HepG2 (cell line): ENCODE measurements around the gene TBC1D10B. TPM values are rescaled to one million over a fixed set of nuclear protein-coding genes. Genes with fewer than 3 reads are reported as not detected.
A peak's percentile ranks its signal among the peaks of the same experiment; 100 is the strongest.
"Not testable (repeated sequence)": the region's sequence is repeated elsewhere in the genome, so short reads cannot be mapped to it uniquely, and the experiment has no call there.

Experiments used
- ARNTL ChIP-seq: sonication (generic); formaldehyde crosslinking; IDR thresholded peaks from 2 replicates; pipeline ENCODE4 v1.4.0; 2020; ENCODE audit warnings: mild to moderate bottlenecking, missing genetic modification reagents
- CBFB ChIP-seq: sonication (generic); formaldehyde crosslinking; IDR thresholded peaks from 2 replicates; pipeline ENCODE4 v1.4.0; 2020; ENCODE audit warnings: missing genetic modification reagents
- DRAP1 ChIP-seq: IDR thresholded peaks from 2 replicates; pipeline ENCODE4 v1.6.1; 2016; ENCODE audit warnings: missing genetic modification reagents, missing compliant biosample characterization
- ELF1 ChIP-seq: sonication (generic); formaldehyde crosslinking; IDR thresholded peaks from 2 replicates; pipeline ENCODE4 v1.4.0; 2020; ENCODE audit warnings: missing genetic modification reagents
- ESRRA ChIP-seq: sonication (generic); formaldehyde crosslinking; IDR thresholded peaks from 2 replicates; pipeline ENCODE4 v1.5.1; 2020; ENCODE audit warnings: mild to moderate bottlenecking, low read depth, missing genetic modification reagents
- GABPB1 ChIP-seq: IDR thresholded peaks from 2 replicates; pipeline ENCODE4 v1.6.1; 2016; ENCODE audit warnings: mild to moderate bottlenecking, missing genetic modification reagents, moderate library complexity, missing compliant biosample characterization
- HMGXB4 ChIP-seq, 2 experiments: sonication (generic) in 1 of 2; formaldehyde crosslinking in 1 of 2; IDR thresholded peaks; 2 replicates each; pipeline versions ENCODE4 v1.4.0 to v1.6.1; 2018 to 2020; ENCODE audit warnings: missing genetic modification reagents in 2 of 2, borderline replicate concordance in 1 of 2, low read depth in 1 of 2, mild to moderate bottlenecking in 1 of 2, missing biosample characterization in 1 of 2
- HOXA3 ChIP-seq: sonication (generic); formaldehyde crosslinking; IDR thresholded peaks from 2 replicates; pipeline ENCODE4 v1.5.0; 2020; ENCODE audit warnings: missing genetic modification reagents
- IRF2 ChIP-seq: IDR thresholded peaks from 2 replicates; pipeline ENCODE4 v1.6.1; 2018; ENCODE audit warnings: missing genetic modification reagents, missing compliant biosample characterization
- KLF16 ChIP-seq, 2 experiments: sonication (generic) in 1 of 2; formaldehyde crosslinking in 1 of 2; IDR thresholded peaks; 2 replicates each; pipeline versions ENCODE4 v1.6.1 to v1.8.0; 2016 to 2023; ENCODE audit warnings: missing genetic modification reagents in 2 of 2, missing compliant biosample characterization in 1 of 2
- KMT2B ChIP-seq: IDR thresholded peaks from 2 replicates; pipeline ENCODE4 v1.6.1; 2016; ENCODE audit warnings: missing genetic modification reagents, missing compliant biosample characterization
- MED1 ChIP-seq: sonication (generic); formaldehyde crosslinking; IDR thresholded peaks from 2 replicates; pipeline ENCODE4 v1.4.0; 2020; ENCODE audit warnings: missing genetic modification reagents
- PATZ1 ChIP-seq: sonication (generic); formaldehyde crosslinking; IDR thresholded peaks from 2 replicates; pipeline ENCODE4 v1.4.0; 2020; ENCODE audit warnings: missing genetic modification reagents
- PRMT3 ChIP-seq: sonication (generic); formaldehyde crosslinking; IDR thresholded peaks from 2 replicates; pipeline ENCODE4 v1.8.1; 2022; ENCODE audit warnings: low read depth, mild to moderate bottlenecking, moderate library complexity, missing genetic modification reagents, borderline replicate concordance
- REL ChIP-seq: sonication (generic); formaldehyde crosslinking; conservative IDR thresholded peaks from 2 replicates; pipeline ENCODE4 v1.8.0; 2022; ENCODE audit warnings: mild to moderate bottlenecking, missing genetic modification reagents, moderate library complexity
- SMAD1 ChIP-seq: sonication (generic); formaldehyde crosslinking; IDR thresholded peaks from 2 replicates; pipeline ENCODE4 v1.4.0; 2020; ENCODE audit warnings: missing genetic modification reagents, low read depth, mild to moderate bottlenecking, borderline replicate concordance
- SP1 ChIP-seq, 2 experiments: fragments of 450-650 bp in 1 of 2; sonication (generic) in 1 of 2; formaldehyde crosslinking in 1 of 2; IDR thresholded peaks; 2 replicates each; pipeline versions ENCODE4 v1.4.0 to v1.6.1; 2016 to 2020; ENCODE audit warnings: missing genetic modification reagents in 1 of 2
- SP5 ChIP-seq: IDR thresholded peaks from 2 replicates; pipeline ENCODE4 v1.6.1; 2016; ENCODE audit warnings: low read depth, borderline replicate concordance
- TBP ChIP-seq: sonication (generic); formaldehyde crosslinking; IDR thresholded peaks from 2 replicates; pipeline ENCODE4 v1.5.0; 2020; ENCODE audit warnings: missing genetic modification reagents
- ZBTB33 ChIP-seq: sonication (generic); formaldehyde crosslinking; IDR thresholded peaks from 2 replicates; pipeline ENCODE4 v1.4.0; 2020; ENCODE audit warnings: missing genetic modification reagents
- ZNF225 ChIP-seq: sonication (generic); formaldehyde crosslinking; IDR thresholded peaks from 2 replicates; pipeline ENCODE4 v1.4.0; 2020; ENCODE audit warnings: mild to moderate bottlenecking, missing genetic modification reagents
- ZNF589 ChIP-seq: sonication (generic); formaldehyde crosslinking; conservative IDR thresholded peaks from 2 replicates; pipeline ENCODE4 v1.8.0; 2022; ENCODE audit warnings: mild to moderate bottlenecking, moderate library complexity, missing genetic modification reagents
- ZNF607 ChIP-seq: sonication (generic); formaldehyde crosslinking; IDR thresholded peaks from 2 replicates; pipeline ENCODE4 v1.5.1; 2020; ENCODE audit warnings: missing genetic modification reagents, mild to moderate bottlenecking, borderline replicate concordance
- polyA plus RNA-seq, 8 experiments: library from polyadenylated mRNA; depleted of rRNA in 3 of 8; stranded (reverse) in 7 of 8; unstranded in 1 of 8; fragments of >200 nt; fragmentation: Illumina TruSeq in 4 of 8; extraction: Trizol in 4 of 8; gene quantifications; 2 replicates each; pipeline versions ENCODE4 v1.2.1 to v1.2.3, GENCODE V29; 2011 to 2016; ENCODE audit warnings: low read depth in 4 of 8, missing spikeins in 1 of 8, mixed read lengths in 1 of 8; ENCODE audit not compliant: insufficient read depth in 1 of 8
- total RNA-seq, 5 experiments: library from RNA; depleted of rRNA; stranded (reverse); fragments of >200 nt; fragmentation: Illumina TruSeq; extraction: Trizol; gene quantifications; 2 replicates each; pipeline ENCODE4 v1.2.3, GENCODE V29; 2016; ENCODE audit warnings: low read depth in 1 of 5

TBC1D10B gene
- total and polyA plus RNA-seq, 2 of the 13 experiments (the other 11 are each of a cell fraction or from before 2014, with no cell fraction given), result 15.7 to 24.8 TPM

GRCh38 chr16:30335028-30335597, 35.2 kb downstream of the TBC1D10B start (continued):
- TF ChIP-seq HMGXB4 (CRISPR knock-in tag; IDR thresholded peaks at IDR 0.05; ENCODE audit: borderline replicate concordance in 1 of 2, low read depth in 1 of 2) (peak; percentile 42 to 72), KLF16 (CRISPR knock-in tag; IDR thresholded peaks at IDR 0.05) (peak in 1 of 2 experiments; percentile 14; a peak in 1 of 4 replicates), ELF1 (CRISPR knock-in tag) (0 out of 2 replicates have a peak, but pooled peaks have one; percentile 2), DRAP1 (CRISPR knock-in tag) (peak; percentile 77; the same call in 1 of the 2 replicates), SMAD1 (CRISPR knock-in tag) (0 out of 2 replicates have a peak, but pooled peaks have one; percentile 29), KMT2B (CRISPR knock-in tag) (0 out of 2 replicates have a peak, but pooled peaks have one; percentile 21), ZNF589 (CRISPR knock-in tag) (0 out of 2 replicates have a peak, but pooled peaks have one; percentile 64), SP1 (CRISPR knock-in tag; IDR thresholded peaks at IDR 0.05) (peak; percentile 64), TBP (CRISPR knock-in tag) (0 out of 2 replicates have a peak, but pooled peaks have one; percentile 17), HOXA3 (CRISPR knock-in tag) (peak; percentile 65), REL (0 out of 2 replicates have a peak, but pooled peaks have one; percentile 61), ZBTB33 (CRISPR knock-in tag) (peak; percentile 6; the same call in 1 of the 2 replicates), ZNF607 (CRISPR knock-in tag) (peak; percentile 83), CBFB (CRISPR knock-in tag) (peak; percentile 16; the same call in 1 of the 2 replicates), ARNTL (peak; percentile 75; the same call in 1 of the 2 replicates), GABPB1 (CRISPR knock-in tag) (peak; percentile 51), SP5 (peak; percentile 97), PATZ1 (CRISPR knock-in tag) (peak; percentile 40; the same call in 1 of the 2 replicates), PRMT3 (0 out of 2 replicates have a peak, but pooled peaks have one; percentile 0), ZNF225 (CRISPR knock-in tag) (peak; percentile 28; the same call in 1 of the 2 replicates), MED1 (CRISPR knock-in tag) (peak; percentile 37), IRF2 (CRISPR knock-in tag) (peak; percentile 32; the same call in 1 of the 2 replicates), ESRRA (CRISPR knock-in tag) (peak; percentile 60; the same call in 1 of the 2 replicates)
- not testable (repeated sequence) for TF ChIP-seq SP1 (IDR thresholded peaks at IDR 0.05)
